Adrenal gland (tissue), 12 donors: ENCODE measurements around the gene TBC1D1. TPM values are rescaled to one million over a fixed set of nuclear protein-coding genes. Genes with fewer than 3 reads are reported as not detected.

Source experiments
- DNase-seq, 7 donors: peaks; one replicate each; pipeline ENCODE4 v3.0.0-alpha.2; 2019 to 2020
- H3K27ac ChIP-seq, 5 donors: fragments of 200-600 bp; sonication (generic) in 4 of 5; 1 replicate in 3 of 5; 2 replicates in 2 of 5; pipeline versions ENCODE4 v1.5.1 to v1.8.0; 2016 to 2020; ENCODE audit warnings: mild to moderate bottlenecking in 1 of 5
- H3K27me3 ChIP-seq: fragments of 200-600 bp; 2 replicates; pipeline ENCODE4 v1.8.0; 2021
- H3K36me3 ChIP-seq, 2 donors: fragments of 200-600 bp; replicated peaks in 1 of 2; 1 replicate in 1 of 2; 2 replicates in 1 of 2; pipeline versions ENCODE4 v1.5.1 to v1.8.0; 2018 to 2022
- H3K4me1 ChIP-seq, 2 donors: fragments of 200-600 bp; replicated peaks in 1 of 2; 1 replicate in 1 of 2; 2 replicates in 1 of 2; pipeline versions ENCODE4 v1.5.1 to v1.8.0; 2018 to 2021
- H3K4me3 ChIP-seq, 4 donors: fragments of 200-600 bp; sonication (generic) in 3 of 4; one replicate each; pipeline ENCODE4 v1.5.1; 2016 to 2018
- H3K9me3 ChIP-seq, 3 donors: fragments of 200-600 bp; sonication (generic) in 1 of 3; replicated peaks in 1 of 3; 1 replicate in 2 of 3; 2 replicates in 1 of 3; pipeline versions ENCODE4 v1.5.1 to v1.8.0; 2016 to 2021
- POLR2A ChIP-seq, 2 donors: fragments of 450-650 bp; IDR thresholded peaks; one replicate each; pipeline ENCODE4 v1.6.1; 2017; ENCODE audit warnings: antibody characterized with exemption in 2 of 2, mild to moderate bottlenecking in 2 of 2, moderate library complexity in 1 of 2
- WGBS, 4 donors: extraction: QIAGEN DNeasy Blood & Tissue Kit in 2 of 4; methylation state at CpG; one replicate each; pipeline versions ENCODE4 v1.1.5 to v1.1.7; 2013 to 2017; 5-methylcytosine and 5-hydroxymethylcytosine counted together
- intact Hi-C, 2 donors: fragments of 100-400 bp; cut with DNase I; formaldehyde crosslinking; loops; one replicate each; pipeline versions ENCODE4 v1.14.1 to v1.15.0; 2022 to 2023
- polyA plus RNA-seq, 3 donors: library from polyadenylated mRNA; stranded (reverse); fragments of 200-250 nt in 2 of 3; fragments of 350-450 nt in 1 of 3; fragmentation: Illumina TruSeq in 1 of 3; extraction: RNeasy Lipid Tissue Mini Kit (QIAGEN cat#74804) in 1 of 3; gene quantifications; one replicate each; pipeline ENCODE4 v1.2.3, GENCODE V29; 2013 to 2014
- total RNA-seq, 9 donors: library from RNA; depleted of rRNA in 4 of 9; stranded (reverse); fragments of >200 nt in 4 of 9; fragments of 120-200 nt in 1 of 9; fragmentation: NEBNext Ultra II Directional in 1 of 9; extraction: Animal tissue kit (Norgen Biotek cat#: 25700) in 1 of 9; gene quantifications; one replicate each; pipeline versions ENCODE4 v1.1.0 to v1.2.4, GENCODE V29; 2013 to 2023
- TF ChIP-seq, protein P1 (sequence below), 6 experiments: fragments of 450-650 bp in 4 of 6; fragments of 200-600 bp in 2 of 6; sonication (generic) in 1 of 6; IDR thresholded peaks; 1 replicate in 5 of 6; 2 replicates in 1 of 6; pipeline versions ENCODE4 v1.5.1 to v1.8.0; 2016 to 2021; ENCODE audit warnings: antibody characterized with exemption in 6 of 6, mild to moderate bottlenecking in 2 of 6, moderate library complexity in 1 of 6
- donor health status: healthy with polysubstance abuse.
- donor health status: Bipolar disorder and iron deficiency.
- donor health status: DM: yes; HTN: yes; CAD: no.
- donor health status: DM: no; HTN: no; CAD: no.
- donor health status: DM: no; HTN: no; CAD: no.
- donor health status: DM: yes; HTN: yes; CAD: no.

TBC1D1 gene
- total and polyA plus RNA-seq, 12 donors = 16.3 to 77.3 (median 25.7) TPM

DNA sequence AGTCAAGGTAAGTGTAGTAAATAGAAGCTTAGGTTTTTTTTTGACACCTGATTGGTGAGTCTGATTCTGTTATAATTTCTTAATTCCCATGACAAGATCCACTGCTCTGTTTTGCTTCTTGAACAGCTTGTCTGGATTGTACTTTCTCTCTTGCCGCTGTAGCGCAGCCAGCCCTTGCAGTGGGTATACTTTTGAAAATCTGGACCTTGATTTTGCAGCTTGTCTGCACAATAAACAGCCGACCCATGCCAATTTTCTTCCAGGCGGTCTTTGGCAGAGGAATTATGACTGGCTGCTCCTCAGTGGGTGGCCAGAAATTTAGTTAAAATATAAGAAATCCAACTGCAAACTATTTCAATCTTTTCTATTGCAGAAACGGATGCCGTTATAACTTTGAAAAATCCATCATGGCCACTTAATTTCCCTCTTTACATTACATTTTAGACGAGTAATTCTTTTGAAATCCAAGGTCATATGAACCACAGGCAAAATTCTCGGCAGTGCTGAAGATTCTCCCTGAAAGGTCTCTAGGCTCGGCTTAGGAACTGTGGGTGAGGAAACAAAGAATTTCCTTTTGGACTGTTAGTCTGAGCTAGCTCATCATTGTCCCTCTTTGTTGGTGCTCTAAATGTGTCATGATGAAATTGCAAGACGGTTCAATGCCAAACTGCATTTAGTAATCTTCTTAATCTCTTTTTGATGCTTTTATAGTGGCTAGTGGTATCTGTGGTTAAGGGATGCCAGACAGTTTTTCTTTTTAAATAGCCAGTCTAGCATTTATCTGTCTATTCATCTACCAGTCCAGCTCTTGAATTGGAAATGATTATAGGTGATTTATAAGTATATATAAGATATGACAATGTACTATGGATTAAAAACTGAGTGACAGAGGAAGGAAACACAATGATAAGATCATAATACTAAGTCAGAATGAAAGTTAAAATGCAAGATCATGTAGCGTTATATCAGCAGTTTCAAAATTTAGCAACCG is 37.8 kb downstream of the TBC1D1 start:
- 36 to 46% (median 39%) methylated on average over 12 of the region's 12 CpGs for WGBS, 4 donors
- intact Hi-C loops = no loop called here
- H3K27ac ChIP-seq = no peak overlapping the region

DNA sequence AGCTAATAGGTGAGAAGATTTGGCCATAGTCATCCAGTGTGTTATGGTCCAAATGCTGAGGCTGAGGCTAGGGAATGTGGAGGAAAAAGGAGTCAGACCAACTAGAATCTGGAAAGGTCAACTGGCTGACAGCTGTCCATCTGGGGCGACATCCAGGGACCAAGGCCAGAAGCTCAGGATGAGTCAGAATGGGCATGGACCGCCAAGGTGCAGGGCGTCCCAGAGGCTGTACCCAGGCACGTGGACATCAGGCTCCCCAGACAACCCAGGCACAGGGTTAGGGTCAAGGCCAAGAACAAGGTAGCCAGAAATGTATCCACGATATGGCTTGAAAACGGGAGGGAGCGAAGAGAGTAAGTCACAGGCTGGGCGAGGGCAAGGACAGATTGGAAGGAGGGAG is 43.2 kb downstream of the TBC1D1 start:
- WGBS, 4 donors = 72 to 75% (median 73%) methylated on average over 8 of the region's 8 CpGs
- Histone ChIP-seq H3K4me3 (no peak overlapping the region), H3K4me1 (peaks cover 0 to 5% of the 10 kb centered on the region in 2 donors), H3K27me3 (no peaks in the 10 kb centered on the region), H3K9me3 (no peaks in the 10 kb centered on the region), H3K36me3 (no peaks in the 10 kb centered on the region), H3K27ac (no peak overlapping the region)
- DNase-seq = peak in 1 of 7 donors; percentile 18
- no peak for TF ChIP-seq POLR2A (IDR thresholded peaks at IDR 0.05)
- TF ChIP-seq, protein P1, sequence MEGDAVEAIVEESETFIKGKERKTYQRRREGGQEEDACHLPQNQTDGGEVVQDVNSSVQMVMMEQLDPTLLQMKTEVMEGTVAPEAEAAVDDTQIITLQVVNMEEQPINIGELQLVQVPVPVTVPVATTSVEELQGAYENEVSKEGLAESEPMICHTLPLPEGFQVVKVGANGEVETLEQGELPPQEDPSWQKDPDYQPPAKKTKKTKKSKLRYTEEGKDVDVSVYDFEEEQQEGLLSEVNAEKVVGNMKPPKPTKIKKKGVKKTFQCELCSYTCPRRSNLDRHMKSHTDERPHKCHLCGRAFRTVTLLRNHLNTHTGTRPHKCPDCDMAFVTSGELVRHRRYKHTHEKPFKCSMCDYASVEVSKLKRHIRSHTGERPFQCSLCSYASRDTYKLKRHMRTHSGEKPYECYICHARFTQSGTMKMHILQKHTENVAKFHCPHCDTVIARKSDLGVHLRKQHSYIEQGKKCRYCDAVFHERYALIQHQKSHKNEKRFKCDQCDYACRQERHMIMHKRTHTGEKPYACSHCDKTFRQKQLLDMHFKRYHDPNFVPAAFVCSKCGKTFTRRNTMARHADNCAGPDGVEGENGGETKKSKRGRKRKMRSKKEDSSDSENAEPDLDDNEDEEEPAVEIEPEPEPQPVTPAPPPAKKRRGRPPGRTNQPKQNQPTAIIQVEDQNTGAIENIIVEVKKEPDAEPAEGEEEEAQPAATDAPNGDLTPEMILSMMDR (IDR thresholded peaks at IDR 0.05) = no peak
- intact Hi-C loops = no loop called here

More for the DNA sequence above, 37.8 kb downstream of the TBC1D1 start:
- TF ChIP-seq POLR2A (IDR thresholded peaks at IDR 0.05) = no peak
- TF ChIP-seq, protein P1 (IDR thresholded peaks at IDR 0.05) = no peak
- Histone ChIP-seq H3K27me3 (no peaks in the 10 kb centered on the region), H3K4me3 (no peak overlapping the region), H3K4me1 (peaks cover 0 to 11% of the 10 kb centered on the region in 2 donors), H3K9me3 (no peaks in the 10 kb centered on the region), H3K36me3 (no peaks in the 10 kb centered on the region)
- peak in 1 of 7 donors; percentile 24 for DNase-seq

DNA sequence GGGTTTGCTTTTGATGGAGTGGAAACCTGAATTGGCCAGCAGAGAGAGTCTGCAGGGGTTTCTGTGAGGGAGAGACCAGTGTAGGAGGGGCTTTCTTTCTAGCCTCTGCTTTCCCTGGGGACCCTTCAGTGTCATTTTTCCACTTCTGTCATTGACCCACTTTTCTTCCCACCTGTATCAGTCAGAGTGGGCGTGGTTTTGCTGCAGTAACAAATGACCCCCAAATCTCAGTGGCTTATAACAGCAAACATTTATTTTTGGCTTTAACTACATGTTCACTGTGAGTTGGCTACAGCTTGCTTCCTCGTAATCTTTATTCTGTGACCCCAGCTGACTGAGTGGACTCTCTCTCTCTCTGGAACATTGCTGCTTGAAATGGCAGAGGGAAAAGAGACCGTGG is 43.7 kb downstream of the TBC1D1 start:
- TF ChIP-seq, protein P1 (IDR thresholded peaks at IDR 0.05) = no peak
- TF ChIP-seq POLR2A (IDR thresholded peaks at IDR 0.05) = no peak
- Histone ChIP-seq H3K4me3 (no peak overlapping the region), H3K27me3 (no peaks in the 10 kb centered on the region), H3K36me3 (no peaks in the 10 kb centered on the region), H3K9me3 (no peaks in the 10 kb centered on the region), H3K27ac (no peak overlapping the region), H3K4me1 (peaks cover 0 to 4% of the 10 kb centered on the region in 2 donors)
- intact Hi-C loops = no loop called here
- WGBS, 4 donors = 71 to 84% (median 78%) methylated on average over 3 of the region's 3 CpGs
- DNase-seq = no peak

DNA sequence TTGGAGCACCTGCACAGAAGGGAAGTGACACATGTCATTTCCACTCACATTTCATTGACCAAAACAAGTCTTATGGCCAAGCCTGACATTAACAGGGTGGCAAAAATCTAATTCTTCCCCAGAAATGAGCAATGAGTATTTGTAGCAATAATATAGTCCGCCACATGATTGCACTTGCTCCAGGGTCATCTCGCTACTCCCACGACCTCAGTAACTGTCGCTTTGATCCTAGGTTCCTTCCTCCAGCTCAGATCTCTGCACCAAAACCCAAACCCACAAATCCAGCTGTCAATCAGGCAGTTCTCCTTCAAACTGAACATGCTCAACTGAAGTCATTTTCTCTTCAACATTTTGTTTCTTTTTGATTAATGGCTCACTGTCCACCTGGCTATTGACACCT is 44.1 kb downstream of the TBC1D1 start:
- 63 to 84% (median 70%) methylated on average over 4 of the region's 4 CpGs for WGBS, 4 donors
- TF ChIP-seq, protein P1 (IDR thresholded peaks at IDR 0.05) = no peak
- TF ChIP-seq POLR2A (IDR thresholded peaks at IDR 0.05) = no peak
- DNase-seq = no peak
- H3K4me3 ChIP-seq = no peak overlapping the region
- intact Hi-C loops = no loop called here
- H3K9me3 ChIP-seq = no peaks in the 10 kb centered on the region
- peaks cover 0 to 4% of the 10 kb centered on the region in 2 donors for H3K4me1 ChIP-seq
- H3K27ac ChIP-seq = no peak overlapping the region
- H3K36me3 ChIP-seq = no peaks in the 10 kb centered on the region
- H3K27me3 ChIP-seq = no peaks in the 10 kb centered on the region
